Caco-2 (cell line): ENCODE data around the gene CEP95. TPM values are rescaled to one million over a fixed set of nuclear protein-coding genes. Genes with fewer than 3 reads are reported as not detected.
"Not testable (repeated sequence)": the region's sequence is repeated elsewhere in the genome, so short reads cannot be mapped to it uniquely, and the experiment has no call there.

Experiments
- BruUV-seq: library from RNA; stranded (reverse); fragments of 400-500 nt; replicated peaks from 2 replicates; lab custom pipeline; 2021; lab: Mats Ljungman, UMichigan
- CTCF ChIA-PET: fragments of 300-600 bp; sonication (Branson Sonifier 250); formaldehyde crosslinking; loops from one replicate; lab custom pipeline; 2022; ENCODE audit warnings: antibody characterized with exemption; lab: Charles Lee
- POLR2A ChIA-PET: fragments of 300-600 bp; sonication (Branson Sonifier 250); formaldehyde crosslinking; loops from one replicate; lab custom pipeline; 2022; ENCODE audit warnings: antibody characterized with exemption; lab: Charles Lee
- DNase-seq, 2 experiments: peaks; one replicate each; pipeline versions ENCODE4 v3.0.0 to v3.0.0-alpha.2; 2020 to 2022
- H3K27me3 ChIP-seq: replicated peaks from 2 replicates; pipeline ENCODE4 v1.6.0; 2011; ENCODE audit warnings: low read length; ENCODE audit not compliant: control insufficient read depth, insufficient read depth
- H3K36me3 ChIP-seq: 2 replicates; pipeline ENCODE4 v1.5.1; 2011; ENCODE audit warnings: low read length; ENCODE audit not compliant: control insufficient read depth, insufficient read depth
- H3K4me1 ChIP-seq: fragments of 250-450 bp; sonication (Bioruptor Pico); 2 replicates; pipeline ENCODE4 v1.5.1; 2020; ENCODE audit warnings: mild to moderate bottlenecking
- H3K4me3 ChIP-seq: 2 replicates; pipeline ENCODE4 v1.5.1; 2011; ENCODE audit warnings: low read depth, mild to moderate bottlenecking, control low read depth, low read length
- H3K9me3 ChIP-seq: fragments of 250-450 bp; sonication (Bioruptor Pico); 2 replicates; pipeline ENCODE4 v1.5.1; 2020; ENCODE audit warnings: mild to moderate bottlenecking, moderate library complexity
- H3K27ac Mint-ChIP-seq: one replicate; pipeline ENCODE4 v1.8.0; 2022; ENCODE audit warnings: mixed read lengths; ENCODE audit not compliant: unreplicated experiment
- H3K27me3 Mint-ChIP-seq: one replicate; pipeline ENCODE4 v1.8.0; 2022; ENCODE audit warnings: mixed read lengths; ENCODE audit not compliant: insufficient read depth, unreplicated experiment
- H3K36me3 Mint-ChIP-seq: one replicate; pipeline ENCODE4 v1.8.0; 2022; ENCODE audit warnings: mild to moderate bottlenecking, mixed read lengths; ENCODE audit not compliant: insufficient read depth, unreplicated experiment
- H3K4me1 Mint-ChIP-seq: one replicate; pipeline ENCODE4 v1.8.0; 2022; ENCODE audit warnings: low read depth, mixed read lengths; ENCODE audit not compliant: unreplicated experiment
- H3K4me3 Mint-ChIP-seq: one replicate; pipeline ENCODE4 v1.8.0; 2022; ENCODE audit warnings: mild to moderate bottlenecking, moderate library complexity, mixed read lengths; ENCODE audit not compliant: unreplicated experiment
- H3K9me3 Mint-ChIP-seq: one replicate; pipeline ENCODE4 v1.8.0; 2022; ENCODE audit warnings: mixed read lengths; ENCODE audit not compliant: unreplicated experiment
- intact Hi-C: fragments of 100-400 bp; cut with micrococcal nuclease; formaldehyde crosslinking; loops from one replicate; pipeline ENCODE4 v1.10.0; 2022; ENCODE audit not compliant: unreplicated experiment
- total RNA-seq: library from RNA; stranded (reverse); gene quantifications from 2 replicates; pipeline ENCODE4 v1.2.3, GENCODE V29; 2022
- TF ChIP-seq, protein P1 (sequence below), 2 experiments: fragments of 200-600 bp in 1 of 2; IDR thresholded peaks; 1 replicate in 1 of 2; 2 replicates in 1 of 2; pipeline versions ENCODE4 v1.5.1 to v1.8.0; 2011 to 2022; ENCODE audit warnings: antibody characterized with exemption in 1 of 2, control low read depth in 1 of 2, inconsistent platforms in 1 of 2, low read depth in 1 of 2, low read length in 1 of 2, mild to moderate bottlenecking in 1 of 2, moderate library complexity in 1 of 2; ENCODE audit not compliant: insufficient read depth in 1 of 2, severe bottlenecking in 1 of 2, unreplicated experiment in 1 of 2

CEP95 gene
- total RNA-seq, 1 experiment from 2014 or later, result 63.6 TPM

- Histone ChIP-seq H3K4me3 (no peak overlapping the region), H3K27me3 (no peaks in the 10 kb centered on the region), H3K4me1 (no peaks in the 10 kb centered on the region), H3K9me3 (no peaks in the 10 kb centered on the region), H3K36me3 (no peaks in the 10 kb centered on the region)
- no peaks in the 10 kb centered on the region for H3K4me1 Mint-ChIP-seq
- no peaks in the 10 kb centered on the region for H3K27me3 Mint-ChIP-seq
- DNase-seq, result no peak
- H3K4me3 Mint-ChIP-seq, result no peak overlapping the region
- H3K27ac Mint-ChIP-seq, result no peak overlapping the region
- no peaks in the 10 kb centered on the region for H3K36me3 Mint-ChIP-seq
- intact Hi-C loops, result no loop called here
- ChIA-PET POLR2A (no interaction called here), CTCF (interaction anchor here (1.1 kb wide), 1 partner anchor 24 kb away, joined by 3 read pairs; no protein-coding TSS in a partner anchor)
- no TSS peak for BruUV-seq
- TF ChIP-seq, protein P1, sequence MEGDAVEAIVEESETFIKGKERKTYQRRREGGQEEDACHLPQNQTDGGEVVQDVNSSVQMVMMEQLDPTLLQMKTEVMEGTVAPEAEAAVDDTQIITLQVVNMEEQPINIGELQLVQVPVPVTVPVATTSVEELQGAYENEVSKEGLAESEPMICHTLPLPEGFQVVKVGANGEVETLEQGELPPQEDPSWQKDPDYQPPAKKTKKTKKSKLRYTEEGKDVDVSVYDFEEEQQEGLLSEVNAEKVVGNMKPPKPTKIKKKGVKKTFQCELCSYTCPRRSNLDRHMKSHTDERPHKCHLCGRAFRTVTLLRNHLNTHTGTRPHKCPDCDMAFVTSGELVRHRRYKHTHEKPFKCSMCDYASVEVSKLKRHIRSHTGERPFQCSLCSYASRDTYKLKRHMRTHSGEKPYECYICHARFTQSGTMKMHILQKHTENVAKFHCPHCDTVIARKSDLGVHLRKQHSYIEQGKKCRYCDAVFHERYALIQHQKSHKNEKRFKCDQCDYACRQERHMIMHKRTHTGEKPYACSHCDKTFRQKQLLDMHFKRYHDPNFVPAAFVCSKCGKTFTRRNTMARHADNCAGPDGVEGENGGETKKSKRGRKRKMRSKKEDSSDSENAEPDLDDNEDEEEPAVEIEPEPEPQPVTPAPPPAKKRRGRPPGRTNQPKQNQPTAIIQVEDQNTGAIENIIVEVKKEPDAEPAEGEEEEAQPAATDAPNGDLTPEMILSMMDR (IDR thresholded peaks at IDR 0.05; ENCODE audit: insufficient read depth in 1 of 2, low read depth in 1 of 2, low read length in 1 of 2, severe bottlenecking in 1 of 2, unreplicated experiment in 1 of 2), result no peak
- H3K9me3 Mint-ChIP-seq, result no peaks in the 10 kb centered on the region
These were observed 48.0 kb upstream of the CEP95 start for GRCh38 chr17:64458756-64459155.

- CTCF ChIA-PET, result interaction anchor here (1.1 kb wide), 1 partner anchor 23 kb away, joined by 3 read pairs; no protein-coding TSS in a partner anchor
- no peak overlapping the region for H3K4me3 Mint-ChIP-seq
- peak in 1 of 2 experiments; percentile 46 for DNase-seq
These were observed 47.5 kb upstream of the CEP95 start for GRCh38 chr17:64459284-64459747.

DNA sequence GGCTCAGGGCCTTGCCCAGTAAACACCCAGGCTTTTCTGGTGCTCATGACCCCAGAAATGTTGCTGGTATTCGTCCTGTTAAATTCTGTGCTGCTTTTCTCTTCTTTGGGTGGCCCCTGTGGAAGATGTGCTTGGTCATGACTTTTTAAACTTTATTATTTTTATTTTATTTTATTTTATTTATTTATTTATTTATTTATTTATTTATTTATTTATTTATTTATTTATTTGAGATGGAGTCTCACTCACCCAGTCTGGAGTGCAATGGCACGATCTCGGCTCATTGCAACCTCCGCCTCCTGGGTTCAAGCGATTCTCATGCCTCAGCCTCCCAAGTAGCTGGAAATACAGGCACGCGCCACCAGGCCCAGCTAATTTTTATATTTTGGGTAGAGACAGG, 47.0 kb upstream of the CEP95 start:
- H3K27ac Mint-ChIP-seq, H3K4me1 Mint-ChIP-seq, intact Hi-C loops, H3K27me3 ChIP-seq, H3K4me1 ChIP-seq, H3K4me3 Mint-ChIP-seq, H3K9me3 ChIP-seq, H3K36me3 Mint-ChIP-seq, BruUV-seq, CTCF ChIA-PET, DNase-seq, H3K9me3 Mint-ChIP-seq, H3K27me3 Mint-ChIP-seq, POLR2A ChIA-PET, H3K4me3 ChIP-seq, H3K36me3 ChIP-seq: not testable (repeated sequence)

More at GRCh38 chr17:64459284-64459747, 47.5 kb upstream of the CEP95 start:
- no peaks in the 10 kb centered on the region for H3K4me1 ChIP-seq
- no peaks in the 10 kb centered on the region for H3K36me3 ChIP-seq
- no peaks in the 10 kb centered on the region for H3K9me3 Mint-ChIP-seq
- no peak overlapping the region for H3K4me3 ChIP-seq
- TF ChIP-seq, protein P1 (IDR thresholded peaks at IDR 0.05; ENCODE audit: insufficient read depth in 1 of 2, low read depth in 1 of 2, low read length in 1 of 2, severe bottlenecking in 1 of 2, unreplicated experiment in 1 of 2), result no peak
- H3K27ac Mint-ChIP-seq, result no peak overlapping the region
- H3K9me3 ChIP-seq, result no peaks in the 10 kb centered on the region
- BruUV-seq, result no TSS peak
- no peaks in the 10 kb centered on the region for H3K4me1 Mint-ChIP-seq
- no peaks in the 10 kb centered on the region for H3K27me3 ChIP-seq
- H3K27me3 Mint-ChIP-seq, result no peaks in the 10 kb centered on the region
- intact Hi-C loops, result no loop called here
- POLR2A ChIA-PET, result no interaction called here
- H3K36me3 Mint-ChIP-seq, result no peaks in the 10 kb centered on the region
